ENCODE measurements around the gene TGIF1.

TGIF1 gene

DNA sequence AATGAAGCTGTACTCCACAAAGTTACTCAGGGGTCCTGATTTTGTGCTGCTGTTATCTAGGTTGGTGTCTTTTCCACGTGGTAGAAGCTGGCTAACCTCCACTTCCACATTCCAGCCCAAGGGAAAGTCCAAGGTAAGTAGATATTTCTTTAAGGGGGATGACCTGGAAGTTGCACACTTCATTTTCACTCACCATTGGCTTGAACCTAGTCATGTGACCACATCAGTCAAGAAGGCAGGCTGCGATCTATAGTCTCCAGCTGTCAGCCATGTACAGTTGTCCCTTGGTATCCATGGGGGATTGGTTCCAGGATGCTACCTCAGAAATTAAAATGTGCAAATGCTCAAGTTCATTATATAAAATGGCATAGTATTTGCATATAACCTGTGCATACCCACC is 31.9 kb upstream of the TGIF1 start:
- H3K27me3 ChIP-seq (ENCODE audit: insufficient read depth, low read length): peaks cover 2% of the 10 kb centered on the region
- no peaks in the 10 kb centered on the region for H3K4me1 ChIP-seq (ENCODE audit: insufficient read depth, low read length)
- no peaks in the 10 kb centered on the region for H3K36me3 ChIP-seq (ENCODE audit: insufficient read depth, low read length)
- no peak overlapping the region for H3K4me3 ChIP-seq (ENCODE audit: low read length)
- H3K9me3 ChIP-seq (ENCODE audit: low read length): no peaks in the 10 kb centered on the region
- H2AFZ ChIP-seq (ENCODE audit: low read depth, low read length): no peak overlapping the region

- no peaks in the 10 kb centered on the region for H3K9me3 ChIP-seq (ENCODE audit: low read length)
- H3K27me3 ChIP-seq (ENCODE audit: insufficient read depth, low read length): no peaks in the 10 kb centered on the region
- no peak overlapping the region for H3K4me3 ChIP-seq (ENCODE audit: low read length)
- no peaks in the 10 kb centered on the region for H3K4me1 ChIP-seq (ENCODE audit: insufficient read depth, low read length)
- H2AFZ ChIP-seq (ENCODE audit: low read depth, low read length): no peak overlapping the region
- H3K36me3 ChIP-seq (ENCODE audit: insufficient read depth, low read length): no peaks in the 10 kb centered on the region
Observed at GRCh38 chr18:3420919-3421279, 29.1 kb upstream of the TGIF1 start.

DNA sequence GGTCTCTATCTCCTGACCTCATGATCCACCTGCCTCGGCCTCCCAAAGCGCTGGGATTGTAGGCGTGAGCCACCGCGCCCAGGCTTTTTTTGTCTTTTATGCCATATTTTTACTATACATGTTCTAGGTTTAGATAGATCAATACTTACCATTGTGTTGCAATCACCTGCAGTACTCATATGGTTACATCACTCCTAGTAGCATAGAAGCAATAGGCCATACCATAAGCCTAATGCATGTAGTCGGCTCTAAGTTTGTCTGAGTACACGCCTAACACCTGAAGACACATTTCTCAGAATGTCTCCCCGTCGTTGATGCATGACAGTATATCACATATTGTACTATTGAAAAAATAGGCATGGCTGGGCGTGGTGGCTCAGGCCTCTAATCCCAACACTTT is 27.1 kb upstream of the TGIF1 start:
- H3K36me3 ChIP-seq (ENCODE audit: insufficient read depth, low read length): no peaks in the 10 kb centered on the region
- H3K27me3 ChIP-seq (ENCODE audit: insufficient read depth, low read length): no peaks in the 10 kb centered on the region
- no peaks in the 10 kb centered on the region for H3K9me3 ChIP-seq (ENCODE audit: low read length)
- no peaks in the 10 kb centered on the region for H3K4me1 ChIP-seq (ENCODE audit: insufficient read depth, low read length)
- no peak overlapping the region for H2AFZ ChIP-seq (ENCODE audit: low read depth, low read length)
- H3K4me3 ChIP-seq (ENCODE audit: low read length): no peak overlapping the region

DNA sequence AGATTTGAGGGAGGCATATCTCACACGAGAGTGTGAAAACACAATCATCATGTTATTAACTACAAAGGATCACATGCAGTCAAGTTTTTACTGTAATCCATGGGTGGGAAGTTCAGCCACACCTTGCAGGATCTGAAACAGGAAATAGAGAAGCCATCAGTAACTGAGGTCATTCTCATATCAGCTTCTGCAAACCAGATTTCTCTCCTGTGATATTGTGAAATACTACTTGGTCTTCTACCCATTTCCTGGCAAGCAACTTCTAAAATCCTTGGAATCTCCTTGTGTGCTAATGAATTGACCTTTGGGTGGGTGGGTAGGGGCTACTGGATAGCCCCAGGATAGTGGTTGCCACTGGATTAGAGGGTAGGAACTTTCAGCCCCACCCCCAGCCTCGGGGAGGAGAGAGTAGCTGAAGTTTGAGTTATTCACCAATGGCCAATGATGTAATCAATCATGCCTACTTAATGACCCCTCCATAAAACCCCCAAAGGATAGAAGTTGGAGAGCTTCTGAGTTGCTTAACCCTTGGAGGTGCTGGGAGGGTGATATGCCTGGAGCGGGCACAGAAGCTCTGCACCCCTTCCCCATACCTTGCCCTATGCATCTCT is 25.6 kb upstream of the TGIF1 start:
- H3K27me3 ChIP-seq (ENCODE audit: insufficient read depth, low read length): no peaks in the 10 kb centered on the region

DNA sequence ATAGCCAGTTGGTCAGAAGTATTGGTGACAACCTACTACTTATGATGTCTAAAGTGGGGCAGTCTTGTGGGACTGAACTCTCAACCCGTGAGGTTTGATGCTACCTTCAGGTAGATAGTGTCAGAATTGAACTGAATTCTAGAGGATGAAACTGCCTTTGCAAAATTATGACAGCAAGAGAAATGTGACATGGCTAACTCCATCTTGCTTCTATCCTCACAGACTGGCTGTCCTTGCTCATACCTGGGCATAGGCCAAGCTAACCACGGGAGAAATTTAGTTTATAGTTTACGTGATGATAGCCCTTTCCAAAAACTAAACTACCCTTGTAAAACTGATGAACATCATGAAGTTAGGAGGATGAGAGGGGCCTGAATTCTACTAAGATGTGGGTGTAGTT is 24.9 kb upstream of the TGIF1 start:
- Histone ChIP-seq H3K27me3 (ENCODE audit: insufficient read depth, low read length) (no peaks in the 10 kb centered on the region), H3K9me3 (ENCODE audit: low read length) (no peaks in the 10 kb centered on the region), H3K36me3 (ENCODE audit: insufficient read depth, low read length) (no peaks in the 10 kb centered on the region), H3K4me3 (ENCODE audit: low read length) (no peak overlapping the region), H3K4me1 (ENCODE audit: insufficient read depth, low read length) (no peaks in the 10 kb centered on the region), H2AFZ (ENCODE audit: low read depth, low read length) (no peak overlapping the region)

More for the DNA sequence above, 25.6 kb upstream of the TGIF1 start:
- no peaks in the 10 kb centered on the region for H3K9me3 ChIP-seq (ENCODE audit: low read length)
- H3K36me3 ChIP-seq (ENCODE audit: insufficient read depth, low read length): no peaks in the 10 kb centered on the region
- no peak overlapping the region for H3K4me3 ChIP-seq (ENCODE audit: low read length)
- no peaks in the 10 kb centered on the region for H3K4me1 ChIP-seq (ENCODE audit: insufficient read depth, low read length)
- no peak overlapping the region for H2AFZ ChIP-seq (ENCODE audit: low read depth, low read length)

DNA sequence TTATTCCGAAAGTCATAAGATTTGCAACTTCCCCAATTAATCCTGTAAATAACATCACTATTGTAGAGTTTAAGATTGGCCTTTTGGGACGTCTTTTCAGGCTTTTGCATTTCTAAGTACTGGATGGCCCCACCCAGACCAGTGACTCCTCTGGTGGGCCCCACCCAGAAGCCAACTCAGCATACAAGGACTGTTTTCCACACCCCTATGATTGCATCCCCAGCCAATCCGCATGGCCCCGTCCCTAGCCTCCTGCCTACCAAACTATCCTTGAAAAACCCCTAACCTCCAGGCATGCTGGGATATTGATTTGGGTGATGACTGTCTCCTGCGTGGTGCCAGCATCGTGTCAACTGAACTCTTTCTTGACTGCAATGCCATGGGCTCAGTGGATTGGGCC is 24.5 kb upstream of the TGIF1 start:
- Histone ChIP-seq H3K4me1 (ENCODE audit: insufficient read depth, low read length) (no peaks in the 10 kb centered on the region), H3K9me3 (ENCODE audit: low read length) (no peaks in the 10 kb centered on the region), H3K36me3 (ENCODE audit: insufficient read depth, low read length) (no peaks in the 10 kb centered on the region), H3K27me3 (ENCODE audit: insufficient read depth, low read length) (no peaks in the 10 kb centered on the region), H3K4me3 (ENCODE audit: low read length) (no peak overlapping the region), H2AFZ (ENCODE audit: low read depth, low read length) (no peak overlapping the region)

DNA sequence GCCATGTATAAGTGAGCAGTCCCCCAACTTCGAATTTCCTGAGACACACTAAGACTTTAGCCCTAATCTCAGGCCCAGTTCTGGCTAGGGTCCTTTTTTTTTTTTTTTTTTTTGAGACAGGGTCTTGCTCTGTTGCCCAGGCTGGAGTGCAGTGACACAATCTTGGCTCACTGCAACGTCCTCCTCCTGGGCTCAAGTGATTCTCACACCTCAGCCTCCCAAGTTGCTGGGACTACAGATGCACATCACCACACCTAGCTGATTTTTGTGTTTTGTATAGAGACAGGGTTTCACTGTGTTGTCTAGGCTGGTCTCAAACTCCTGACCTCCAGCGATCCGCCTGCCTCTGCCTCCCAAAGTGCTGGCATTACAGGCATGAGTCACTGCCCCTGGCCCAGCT is 23.9 kb upstream of the TGIF1 start:
- no peaks in the 10 kb centered on the region for H3K27me3 ChIP-seq (ENCODE audit: insufficient read depth, low read length)
- no peaks in the 10 kb centered on the region for H3K9me3 ChIP-seq (ENCODE audit: low read length)
- no peak overlapping the region for H2AFZ ChIP-seq (ENCODE audit: low read depth, low read length)
- no peaks in the 10 kb centered on the region for H3K36me3 ChIP-seq (ENCODE audit: insufficient read depth, low read length)
- H3K4me1 ChIP-seq (ENCODE audit: insufficient read depth, low read length): no peaks in the 10 kb centered on the region
- H3K4me3 ChIP-seq (ENCODE audit: low read length): no peak overlapping the region

DNA sequence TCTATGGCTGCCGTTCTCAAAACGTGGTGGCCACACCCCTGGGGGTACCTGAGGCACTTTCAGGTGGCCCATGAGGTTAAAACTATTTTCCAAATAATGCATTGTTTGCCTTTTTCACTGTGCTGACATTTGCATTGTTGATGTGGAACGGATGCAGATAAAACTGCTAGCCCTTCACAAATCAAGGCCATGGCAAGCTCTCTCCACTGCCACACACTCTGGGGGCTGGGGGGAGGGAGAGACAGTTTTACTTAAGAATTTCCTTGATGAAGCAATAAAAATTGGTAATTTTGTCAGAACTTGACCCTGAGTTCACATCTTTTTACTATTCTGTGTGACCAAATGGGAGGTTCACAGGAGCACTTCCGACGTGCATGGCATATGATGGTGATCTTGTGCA is 22.0 kb upstream of the TGIF1 start:
- Histone ChIP-seq H3K9me3 (ENCODE audit: low read length) (no peaks in the 10 kb centered on the region), H3K36me3 (ENCODE audit: insufficient read depth, low read length) (no peaks in the 10 kb centered on the region), H3K4me1 (ENCODE audit: insufficient read depth, low read length) (no peaks in the 10 kb centered on the region)

DNA sequence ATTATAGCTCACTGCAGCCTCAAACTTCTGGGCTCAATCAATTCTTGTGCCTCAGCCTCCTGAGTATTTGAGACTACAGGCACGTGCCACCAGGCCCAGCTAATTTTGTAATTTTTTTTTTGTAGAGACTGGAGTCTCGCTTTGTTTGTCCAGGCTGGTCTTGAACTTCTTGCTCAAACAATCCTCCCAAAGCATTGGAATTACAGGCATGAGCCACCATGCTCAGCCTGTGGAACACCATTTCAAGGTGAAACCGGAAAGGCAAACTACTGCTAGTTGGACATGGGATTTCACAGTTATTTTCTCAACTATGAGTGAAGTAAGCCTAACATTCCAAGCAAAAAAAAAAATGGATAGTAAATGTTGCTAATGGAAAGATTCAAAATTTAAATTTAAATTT is 20.9 kb upstream of the TGIF1 start:
- no peak overlapping the region for H2AFZ ChIP-seq (ENCODE audit: low read depth, low read length)
- H3K4me1 ChIP-seq (ENCODE audit: insufficient read depth, low read length): no peaks in the 10 kb centered on the region
- H3K36me3 ChIP-seq (ENCODE audit: insufficient read depth, low read length): no peaks in the 10 kb centered on the region

More for the DNA sequence above, 22.0 kb upstream of the TGIF1 start:
- Histone ChIP-seq H3K27me3 (ENCODE audit: insufficient read depth, low read length) (no peaks in the 10 kb centered on the region), H2AFZ (ENCODE audit: low read depth, low read length) (no peak overlapping the region), H3K4me3 (ENCODE audit: low read length) (no peak overlapping the region)

DNA sequence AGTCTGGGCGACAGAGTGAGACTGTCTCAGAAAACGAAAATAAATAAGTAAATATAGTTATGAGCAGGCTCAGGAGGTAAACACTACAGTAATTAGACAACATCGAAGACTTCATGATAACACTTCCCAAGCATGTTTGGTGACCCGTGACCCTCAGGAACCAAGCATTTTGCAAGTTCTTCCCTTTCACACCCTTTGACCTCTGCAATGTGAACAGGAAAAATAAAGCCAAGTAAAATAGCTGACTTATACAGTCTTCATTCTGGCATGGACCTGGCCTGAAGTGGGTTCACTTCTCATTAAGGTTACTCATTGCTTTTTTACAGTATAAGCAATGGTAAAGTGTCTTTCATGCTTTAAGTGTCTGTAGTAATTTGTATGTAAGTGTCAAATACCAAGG is 15.3 kb upstream of the TGIF1 start:
- Histone ChIP-seq H3K36me3 (ENCODE audit: insufficient read depth, low read length) (no peaks in the 10 kb centered on the region), H3K27me3 (ENCODE audit: insufficient read depth, low read length) (no peaks in the 10 kb centered on the region), H3K4me1 (ENCODE audit: insufficient read depth, low read length) (no peaks in the 10 kb centered on the region), H3K4me3 (ENCODE audit: low read length) (no peak overlapping the region), H3K9me3 (ENCODE audit: low read length) (no peaks in the 10 kb centered on the region), H2AFZ (ENCODE audit: low read depth, low read length) (no peak overlapping the region)

More for the DNA sequence above, 20.9 kb upstream of the TGIF1 start:
- H3K27me3 ChIP-seq (ENCODE audit: insufficient read depth, low read length): no peaks in the 10 kb centered on the region
- no peak overlapping the region for H3K4me3 ChIP-seq (ENCODE audit: low read length)
- no peaks in the 10 kb centered on the region for H3K9me3 ChIP-seq (ENCODE audit: low read length)

DNA sequence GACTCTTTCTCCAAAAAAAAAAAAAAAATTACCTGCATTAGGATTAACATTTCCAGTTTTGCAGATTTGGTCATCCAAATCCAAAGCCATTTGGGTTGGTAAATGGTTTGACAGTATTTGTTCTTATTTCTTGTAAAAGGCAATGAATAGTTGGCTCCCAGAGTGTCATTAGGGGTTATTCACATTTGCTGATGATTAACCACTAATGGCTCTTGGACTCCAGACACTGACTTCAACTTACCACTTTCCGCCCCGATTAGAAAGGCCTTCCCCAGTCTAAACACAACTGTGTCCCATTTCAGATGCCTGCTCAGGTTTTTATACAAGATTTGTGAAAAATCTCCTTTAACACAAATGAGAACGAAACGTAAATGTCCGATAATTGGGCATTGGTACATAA is 9.6 kb upstream of the TGIF1 start:
- Histone ChIP-seq H3K4me1 (ENCODE audit: insufficient read depth, low read length) (no peaks in the 10 kb centered on the region), H3K27me3 (ENCODE audit: insufficient read depth, low read length) (no peaks in the 10 kb centered on the region), H3K36me3 (ENCODE audit: insufficient read depth, low read length) (no peaks in the 10 kb centered on the region), H3K9me3 (ENCODE audit: low read length) (no peaks in the 10 kb centered on the region), H3K4me3 (ENCODE audit: low read length) (no peak overlapping the region), H2AFZ (ENCODE audit: low read depth, low read length) (no peak overlapping the region)

DNA sequence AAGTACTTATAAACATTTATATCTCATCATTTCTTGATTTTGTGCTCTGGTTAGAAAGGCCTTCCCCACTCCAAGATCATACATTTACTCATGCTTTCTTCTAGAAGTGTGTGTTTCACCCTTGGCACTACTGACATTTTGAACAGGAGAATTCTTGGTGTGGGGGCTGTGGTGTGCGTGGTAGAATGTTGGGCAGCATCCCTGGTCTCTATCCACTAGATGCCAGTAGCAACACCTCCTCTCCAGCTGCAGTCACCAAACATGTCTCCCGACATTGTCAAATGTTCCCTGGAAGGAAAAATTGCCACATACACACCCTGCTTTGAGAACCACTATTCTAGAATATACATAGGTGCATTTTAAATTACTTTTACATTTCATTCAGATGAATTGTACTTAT is 8.7 kb upstream of the TGIF1 start:
- H3K9me3 ChIP-seq (ENCODE audit: low read length): no peaks in the 10 kb centered on the region
- H3K4me3 ChIP-seq (ENCODE audit: low read length): no peak overlapping the region
- no peaks in the 10 kb centered on the region for H3K4me1 ChIP-seq (ENCODE audit: insufficient read depth, low read length)
- no peaks in the 10 kb centered on the region for H3K36me3 ChIP-seq (ENCODE audit: insufficient read depth, low read length)
- peak overlapping the region; percentile 14 for H2AFZ ChIP-seq (ENCODE audit: low read depth, low read length)
- H3K27me3 ChIP-seq (ENCODE audit: insufficient read depth, low read length): no peaks in the 10 kb centered on the region

DNA sequence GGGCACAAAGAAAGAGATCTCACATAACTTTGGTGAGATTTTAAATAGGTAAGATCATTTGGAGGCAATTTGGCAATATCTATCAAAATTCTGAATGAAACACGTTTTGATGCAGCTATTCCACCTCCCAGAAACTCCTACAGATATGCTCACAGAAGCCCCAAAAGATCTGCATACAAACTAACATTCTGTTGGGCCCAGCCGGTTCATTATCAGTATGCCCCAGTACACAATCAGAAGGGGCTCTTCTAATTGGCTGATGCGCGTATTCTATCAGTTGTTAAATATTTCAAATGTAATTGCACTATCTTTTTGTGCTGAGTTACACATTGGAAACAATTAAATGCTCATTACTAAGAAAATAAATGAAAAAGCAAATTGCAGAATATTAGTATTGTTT is 7.1 kb upstream of the TGIF1 start:
- Histone ChIP-seq H3K4me3 (ENCODE audit: low read length) (no peak overlapping the region), H3K36me3 (ENCODE audit: insufficient read depth, low read length) (no peaks in the 10 kb centered on the region), H3K9me3 (ENCODE audit: low read length) (no peaks in the 10 kb centered on the region), H3K4me1 (ENCODE audit: insufficient read depth, low read length) (peaks cover 9% of the 10 kb centered on the region), H3K27me3 (ENCODE audit: insufficient read depth, low read length) (no peaks in the 10 kb centered on the region), H2AFZ (ENCODE audit: low read depth, low read length) (no peak overlapping the region)

- no peak overlapping the region for H2AFZ ChIP-seq (ENCODE audit: low read depth, low read length)
- no peak overlapping the region for H3K4me3 ChIP-seq (ENCODE audit: low read length)
- no peaks in the 10 kb centered on the region for H3K9me3 ChIP-seq (ENCODE audit: low read length)
Observed at GRCh38 chr18:3444296-3444695, 5.7 kb upstream of the TGIF1 start.

More at GRCh38 chr18:3444296-3444695, 5.7 kb upstream of the TGIF1 start:
- Histone ChIP-seq H3K4me1 (ENCODE audit: insufficient read depth, low read length) (peaks cover 12% of the 10 kb centered on the region), H3K27me3 (ENCODE audit: insufficient read depth, low read length) (no peaks in the 10 kb centered on the region), H3K36me3 (ENCODE audit: insufficient read depth, low read length) (no peaks in the 10 kb centered on the region)

Data from neuron (in vitro differentiated cells).